NCI-H1436 treated with DMSO at 0.1 percent for 48 hours (cell line): Measurements from ENCODE around the gene GLS.

Source experiments
- DNase-seq: peaks from one replicate; lab custom pipeline; 2025; lab: John Stamatoyannopoulos, UW

The GLS gene

GRCh38 chr2:190972846-190973245 lies 92.2 kb downstream of the GLS start:
- no peak for DNase-seq

GRCh38 chr2:190973262-190973661 lies 92.6 kb downstream of the GLS start:
- no peak for DNase-seq

- no peak for DNase-seq
These were observed 93.4 kb downstream of the GLS start for GRCh38 chr2:190973726-190974628.

- no peak for DNase-seq
These were observed 94.2 kb downstream of the GLS start for GRCh38 chr2:190974629-190975361.

DNA sequence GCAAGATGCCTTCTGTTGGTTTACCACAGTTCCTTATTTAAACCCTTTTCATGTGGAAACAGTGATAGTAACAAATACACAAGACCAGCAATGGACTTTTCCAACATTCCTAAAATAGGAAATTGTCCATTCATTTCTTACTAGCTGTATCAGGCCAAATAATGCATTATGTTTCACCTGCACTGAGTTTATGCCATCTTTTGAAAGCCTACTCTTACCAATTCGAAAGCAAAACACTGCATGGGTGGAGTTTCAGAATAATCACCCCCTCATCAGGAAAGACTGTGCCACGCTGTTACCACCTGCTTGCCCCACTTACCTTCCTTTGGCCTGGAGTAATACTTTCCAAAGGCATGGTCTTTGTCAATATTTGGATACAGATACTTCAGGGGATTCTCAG lies 95.9 kb downstream of the GLS start:
- DNase-seq: no peak

DNA sequence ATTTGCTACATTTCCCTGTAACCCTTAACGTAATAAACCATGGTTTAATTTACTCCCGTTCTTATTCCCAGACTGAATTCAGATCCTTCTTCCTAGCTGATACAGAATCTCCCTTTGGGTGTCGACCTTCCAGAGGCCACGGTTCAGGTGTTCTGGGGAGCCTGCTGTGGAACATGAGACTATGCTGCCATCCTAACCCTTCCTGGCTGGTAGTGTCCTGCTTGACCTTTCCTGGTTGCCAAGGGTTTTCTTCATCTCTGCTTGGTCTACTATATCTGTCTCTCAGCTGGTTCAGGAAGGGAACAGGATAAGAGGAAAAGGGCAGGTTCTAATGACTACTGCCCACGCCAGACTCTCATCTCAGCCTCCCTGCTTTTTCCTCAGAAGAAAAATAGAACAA lies 96.9 kb downstream of the GLS start:
- no peak for DNase-seq

DNA sequence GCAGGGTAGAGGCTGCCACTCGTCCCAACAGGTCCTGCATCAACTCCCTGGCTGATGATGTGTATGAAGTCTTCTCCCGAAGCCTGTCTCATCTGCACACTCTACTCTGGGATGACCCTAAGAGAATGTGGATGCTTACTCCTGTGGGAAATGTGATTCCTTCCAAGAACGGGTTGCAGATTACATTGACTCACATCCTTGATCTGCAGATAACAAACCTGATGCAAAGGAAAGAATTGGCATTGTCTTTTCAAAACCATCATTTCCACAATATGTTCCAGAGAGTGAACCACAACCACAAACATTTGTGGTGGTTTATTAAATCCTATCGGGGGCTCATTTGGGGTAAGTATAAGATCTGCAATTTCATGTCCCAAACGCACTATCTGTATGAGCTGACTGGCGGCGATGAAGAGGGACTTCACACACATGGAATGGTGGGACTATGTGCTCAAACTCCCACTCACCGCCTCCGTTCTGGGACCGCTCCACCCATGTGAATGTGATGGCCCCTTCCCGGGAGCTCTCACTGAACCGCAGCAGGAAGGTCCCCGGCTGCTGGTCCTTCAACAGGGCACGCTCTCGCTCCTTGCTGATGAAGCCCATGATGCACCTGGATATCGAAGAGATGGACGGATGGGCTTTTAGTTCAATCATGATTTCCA lies 97.9 kb downstream of the GLS start:
- no peak for DNase-seq

DNA sequence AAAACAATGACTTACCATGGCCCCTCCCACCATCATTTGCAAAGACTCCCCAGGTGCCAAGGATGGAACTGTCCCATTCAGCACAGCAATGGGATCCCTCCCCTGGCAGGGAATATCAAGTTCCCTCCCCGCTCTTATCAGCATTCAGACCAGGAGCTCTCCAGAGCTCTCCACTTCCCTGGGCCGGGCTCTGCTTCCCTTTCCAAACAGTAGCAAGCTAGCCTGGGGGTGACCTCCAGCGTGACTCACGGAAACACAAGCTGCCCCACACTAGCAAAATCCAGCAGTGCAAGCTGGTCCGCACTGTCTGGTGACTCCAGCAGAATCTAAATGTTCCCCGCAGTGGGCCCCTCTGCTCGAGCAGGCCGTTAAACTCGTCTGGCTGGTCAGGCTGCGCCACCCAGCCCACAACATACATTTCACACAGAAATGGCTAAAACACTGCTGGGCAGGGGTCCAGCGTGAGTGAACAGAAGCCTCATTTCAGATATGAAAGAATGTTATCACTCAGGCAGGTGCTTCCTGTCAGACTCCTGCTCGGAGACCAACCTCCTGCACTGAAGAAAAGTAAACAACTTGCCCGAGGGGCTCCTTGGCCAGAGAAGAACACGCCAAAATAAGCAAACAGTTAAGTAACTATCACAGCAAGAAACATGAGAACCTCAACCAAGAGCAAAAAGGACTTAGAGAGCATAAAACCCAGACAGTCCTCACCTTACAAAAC lies 99.4 kb downstream of the GLS start:
- DNase-seq: no peak

DNA sequence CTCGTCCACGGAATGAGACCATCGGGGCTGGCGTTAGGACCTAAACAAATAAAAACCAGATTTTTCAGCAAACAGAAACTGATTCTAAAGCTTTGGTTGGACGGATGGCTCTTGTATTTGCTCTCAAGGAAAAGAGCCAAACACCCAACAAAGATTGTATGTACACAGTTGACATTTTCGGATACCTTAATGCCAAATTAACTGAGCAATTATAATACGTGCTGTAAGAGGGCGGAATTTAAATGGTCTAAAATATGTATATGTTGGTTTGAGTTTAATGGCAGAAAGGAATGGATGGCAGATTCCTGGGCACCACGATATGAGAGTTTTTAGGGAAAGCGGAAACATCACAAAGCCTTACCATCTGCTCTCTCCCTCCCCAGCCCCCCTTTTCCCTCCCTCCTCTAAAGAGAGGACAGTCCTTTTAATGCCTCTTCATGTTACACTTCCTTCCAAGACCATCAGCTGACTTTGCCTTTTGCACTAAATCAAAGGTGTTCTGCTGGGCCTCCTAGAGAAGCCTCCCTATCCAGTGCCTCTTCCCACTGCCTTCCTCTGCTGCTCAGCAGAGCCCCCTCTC lies 100.1 kb downstream of the GLS start:
- DNase-seq: no peak

GRCh38 chr2:190981333-190981732 lies 100.7 kb downstream of the GLS start:
- DNase-seq: no peak

- no peak for DNase-seq
These were observed 101.1 kb downstream of the GLS start for GRCh38 chr2:190981733-190982132.

DNA sequence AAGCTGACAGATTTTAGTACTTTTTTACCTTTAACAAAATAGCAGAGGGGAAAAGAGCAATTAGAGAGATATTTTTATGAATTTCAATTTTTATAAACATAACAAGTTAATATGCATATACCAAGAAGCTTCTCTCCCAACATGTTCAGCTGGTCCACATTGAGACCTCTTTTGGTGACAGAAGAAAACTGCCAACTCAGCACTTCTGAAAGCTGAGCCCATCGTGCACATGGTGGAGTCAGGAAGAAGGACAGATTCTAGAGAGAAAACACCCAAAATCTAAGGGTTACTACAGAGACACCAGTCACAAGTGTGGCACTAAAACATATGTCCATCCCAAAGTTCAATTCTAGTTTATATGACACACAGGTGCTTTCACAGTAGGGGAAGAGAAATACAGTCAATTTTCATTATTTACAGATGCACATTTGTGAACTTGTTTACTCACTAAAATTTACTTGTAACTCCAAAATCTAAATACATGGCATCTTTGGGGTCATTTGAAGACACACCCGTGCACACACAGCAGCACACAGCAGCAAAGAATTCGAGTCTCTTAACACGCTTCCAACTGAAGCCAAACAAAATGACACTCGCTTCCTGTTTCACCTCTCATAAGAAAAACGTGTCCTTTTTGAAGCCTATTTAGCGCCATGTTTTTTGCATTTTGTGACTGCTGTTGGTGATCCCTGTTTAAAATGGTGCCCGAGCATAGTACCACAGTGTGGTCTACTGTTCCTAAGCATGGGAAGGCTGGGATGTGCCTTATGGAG lies 101.8 kb downstream of the GLS start:
- DNase-seq: no peak

- DNase-seq: no peak
These were observed 104.0 kb downstream of the GLS start for GRCh38 chr2:190984595-190984994.

DNA sequence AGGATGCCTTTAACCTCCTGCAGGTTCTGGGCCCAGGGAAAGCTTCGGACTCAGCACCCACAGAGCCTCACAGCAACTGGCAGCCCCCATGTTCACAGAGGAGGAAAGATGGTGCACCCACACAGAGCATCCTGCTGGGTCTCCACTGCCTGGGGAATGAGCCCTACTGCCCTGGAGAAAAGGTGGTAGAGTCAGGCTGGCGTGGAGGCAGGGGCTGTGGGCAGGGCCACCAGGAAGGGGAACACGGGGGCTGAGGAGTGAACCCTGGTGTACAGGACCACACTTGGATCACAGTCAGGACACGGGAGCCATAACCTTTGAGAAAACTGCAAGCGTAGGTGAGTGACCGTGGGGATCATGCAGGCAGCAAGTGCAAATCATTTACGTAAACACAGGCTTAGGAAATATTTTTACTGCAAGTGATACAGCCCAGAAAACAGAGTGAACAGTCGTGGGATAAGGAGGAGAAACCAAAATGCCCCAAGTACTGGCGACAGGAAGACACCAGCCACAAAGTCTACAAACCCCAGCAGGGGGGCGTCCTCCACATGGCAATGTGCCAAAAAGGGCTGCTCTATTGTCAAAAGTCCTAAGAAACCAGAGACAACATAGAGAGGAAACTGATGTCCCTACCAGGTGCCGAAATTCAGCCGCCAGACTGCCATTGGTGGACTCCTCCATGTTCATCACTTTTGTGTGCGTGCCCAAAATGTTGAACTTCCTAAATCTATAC lies 105.8 kb downstream of the GLS start:
- no peak for DNase-seq

DNA sequence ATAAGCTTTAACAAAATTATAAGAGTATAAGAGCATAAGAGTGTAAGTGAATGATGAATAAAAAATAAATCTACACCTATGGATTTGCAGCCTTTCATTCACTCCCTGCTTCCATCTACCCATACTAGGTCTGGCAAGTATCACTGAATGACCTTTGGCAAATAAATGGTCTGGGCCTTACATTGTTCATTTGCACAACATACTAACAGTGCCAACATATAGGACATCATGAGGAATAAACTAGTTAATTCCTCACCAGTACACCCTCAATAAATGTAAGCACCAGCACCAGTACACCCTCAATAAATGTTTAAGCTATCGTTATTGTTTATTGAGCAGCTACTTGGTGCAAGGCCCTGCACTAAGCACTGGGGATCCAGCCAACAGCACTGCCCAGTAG lies 106.5 kb downstream of the GLS start:
- no peak for DNase-seq

DNA sequence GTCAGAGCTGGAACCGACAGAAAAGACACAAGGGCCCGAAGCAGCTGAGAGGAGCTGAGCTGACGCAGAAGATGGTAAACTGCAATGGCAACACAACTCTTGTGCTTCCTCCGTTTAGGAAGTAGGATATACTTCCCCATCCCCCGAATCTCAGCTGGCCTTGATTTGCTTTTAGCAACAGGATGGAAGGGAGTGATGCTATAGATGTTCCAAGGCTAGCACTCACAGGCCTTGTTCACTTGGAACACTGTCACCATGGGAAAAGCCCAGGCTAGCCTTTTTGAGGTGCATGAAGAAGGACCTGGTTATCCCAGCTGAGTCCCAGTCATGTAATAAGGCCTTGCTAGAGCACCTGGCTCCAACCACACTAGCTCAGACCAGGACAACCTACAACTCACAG lies 107.3 kb downstream of the GLS start:
- DNase-seq: no peak

DNA sequence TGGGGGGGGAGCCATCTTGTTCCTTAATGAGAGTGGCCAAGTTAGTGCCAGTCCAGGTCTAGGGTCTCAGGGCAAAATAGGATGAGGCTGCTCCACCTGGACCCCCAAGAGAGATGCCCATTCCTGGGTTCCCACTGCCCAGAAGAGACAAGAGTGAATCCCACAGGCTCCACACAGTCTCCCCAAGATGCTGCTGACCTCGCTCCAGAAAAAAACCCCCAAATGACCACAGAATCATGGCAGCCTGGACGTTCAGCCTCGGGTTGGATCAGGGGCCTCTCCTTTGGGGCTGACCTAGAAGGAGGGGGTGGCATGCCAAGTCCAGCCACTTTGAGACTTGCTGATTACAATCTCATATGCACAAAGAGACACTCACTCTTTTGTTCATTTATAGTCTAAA lies 108.3 kb downstream of the GLS start:
- no peak for DNase-seq

GRCh38 chr2:190990132-190990531 lies 109.5 kb downstream of the GLS start:
- DNase-seq: no peak

DNA sequence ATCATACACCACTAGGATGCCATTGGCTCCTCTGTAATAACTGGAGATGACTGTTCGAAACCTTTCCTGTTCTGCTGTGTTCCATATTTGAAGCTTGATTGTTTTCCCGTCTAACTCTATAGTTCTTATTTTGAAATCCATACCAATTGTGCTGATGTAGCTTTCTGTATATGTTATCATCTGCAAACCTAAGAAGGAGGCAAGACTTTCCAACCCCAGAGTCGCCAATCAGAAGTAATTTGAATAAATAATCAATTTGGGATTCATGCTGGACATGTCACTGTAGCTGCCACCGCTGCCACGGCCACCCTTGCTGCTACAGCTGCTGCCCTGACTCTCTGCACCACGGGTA lies 112.6 kb downstream of the GLS start:
- no peak for DNase-seq

DNA sequence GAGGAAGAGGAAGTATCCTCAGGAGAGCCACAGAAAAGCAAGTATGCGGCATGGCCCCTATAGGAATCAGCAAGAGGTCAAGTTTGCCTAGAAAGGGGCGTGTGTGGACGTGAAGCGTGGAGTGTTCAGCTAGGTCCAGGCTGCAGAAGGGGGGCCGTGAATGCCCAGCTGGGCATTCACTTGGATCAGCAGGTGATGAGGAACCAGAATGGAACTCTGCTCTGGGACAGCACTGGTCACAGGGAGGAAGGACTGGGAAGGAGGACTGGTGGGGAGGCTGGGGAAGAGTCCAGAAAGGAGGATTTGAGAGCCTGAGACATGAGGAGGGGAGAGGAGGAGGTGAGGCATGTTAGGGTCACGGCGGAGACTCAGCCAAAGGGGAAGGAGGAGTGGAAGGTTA lies 113.5 kb downstream of the GLS start:
- DNase-seq: no peak
